ENCODE results near the gene LRIG1.

DNA sequence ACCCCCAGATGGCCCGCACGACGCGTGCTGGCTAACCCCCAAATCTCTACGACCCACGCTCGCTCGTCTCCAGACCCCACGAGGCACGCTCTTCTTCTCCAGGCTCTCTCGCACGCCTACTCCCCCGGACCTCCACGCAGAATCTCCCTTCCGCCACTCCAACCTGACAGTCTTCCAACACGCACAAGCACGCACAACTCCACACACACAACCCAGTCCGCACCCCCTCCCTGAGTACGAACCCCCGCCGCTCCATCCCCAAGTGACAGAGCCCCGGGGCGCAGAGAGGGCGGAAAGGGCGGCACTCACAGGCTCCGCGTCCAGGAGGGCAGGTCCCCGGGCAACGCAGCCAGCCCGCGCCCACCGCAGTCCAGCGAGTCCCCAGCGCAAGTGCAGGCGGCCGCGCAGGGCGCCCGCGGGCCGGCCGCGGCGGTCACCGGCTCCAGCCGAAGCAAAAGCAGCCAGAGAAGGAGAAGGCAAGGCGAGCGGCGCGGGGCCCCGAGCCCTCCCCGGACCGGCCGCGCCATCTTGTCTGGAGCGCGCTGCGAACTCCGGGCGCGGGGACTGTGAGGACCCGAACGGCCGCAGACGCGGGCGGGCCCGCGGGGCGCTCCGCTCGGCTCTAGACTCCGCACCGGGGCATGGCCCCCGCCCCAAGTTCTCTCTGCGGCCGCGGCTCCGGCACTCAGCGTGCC, 794 bp downstream of the LRIG1 start:
- TF ChIP-seq, protein P1, sequence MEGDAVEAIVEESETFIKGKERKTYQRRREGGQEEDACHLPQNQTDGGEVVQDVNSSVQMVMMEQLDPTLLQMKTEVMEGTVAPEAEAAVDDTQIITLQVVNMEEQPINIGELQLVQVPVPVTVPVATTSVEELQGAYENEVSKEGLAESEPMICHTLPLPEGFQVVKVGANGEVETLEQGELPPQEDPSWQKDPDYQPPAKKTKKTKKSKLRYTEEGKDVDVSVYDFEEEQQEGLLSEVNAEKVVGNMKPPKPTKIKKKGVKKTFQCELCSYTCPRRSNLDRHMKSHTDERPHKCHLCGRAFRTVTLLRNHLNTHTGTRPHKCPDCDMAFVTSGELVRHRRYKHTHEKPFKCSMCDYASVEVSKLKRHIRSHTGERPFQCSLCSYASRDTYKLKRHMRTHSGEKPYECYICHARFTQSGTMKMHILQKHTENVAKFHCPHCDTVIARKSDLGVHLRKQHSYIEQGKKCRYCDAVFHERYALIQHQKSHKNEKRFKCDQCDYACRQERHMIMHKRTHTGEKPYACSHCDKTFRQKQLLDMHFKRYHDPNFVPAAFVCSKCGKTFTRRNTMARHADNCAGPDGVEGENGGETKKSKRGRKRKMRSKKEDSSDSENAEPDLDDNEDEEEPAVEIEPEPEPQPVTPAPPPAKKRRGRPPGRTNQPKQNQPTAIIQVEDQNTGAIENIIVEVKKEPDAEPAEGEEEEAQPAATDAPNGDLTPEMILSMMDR (IDR thresholded peaks at IDR 0.05; ENCODE audit: low read depth, low read length, poor library complexity, severe bottlenecking): no peak
- no peak for TF ChIP-seq EZH2phosphoT487 (IDR thresholded peaks at IDR 0.05; ENCODE audit: borderline replicate concordance, low read length)
